Epidermal melanocyte (primary cell): ENCODE measurements around the gene MAPRE2.
"Not testable (repeated sequence)": the region's sequence is repeated elsewhere in the genome, so short reads cannot be mapped to it uniquely, and the experiment has no call there.

Experiments
- DNase-seq: peaks from one replicate; pipeline ENCODE4 v3.0.0; 2011; ENCODE audit warnings: low spot score; ENCODE audit not compliant: insufficient read length

The MAPRE2 gene

GRCh38 chr18:35150195-35150594 lies 109.0 kb downstream of the MAPRE2 start:
- not testable (repeated sequence) for DNase-seq

DNA sequence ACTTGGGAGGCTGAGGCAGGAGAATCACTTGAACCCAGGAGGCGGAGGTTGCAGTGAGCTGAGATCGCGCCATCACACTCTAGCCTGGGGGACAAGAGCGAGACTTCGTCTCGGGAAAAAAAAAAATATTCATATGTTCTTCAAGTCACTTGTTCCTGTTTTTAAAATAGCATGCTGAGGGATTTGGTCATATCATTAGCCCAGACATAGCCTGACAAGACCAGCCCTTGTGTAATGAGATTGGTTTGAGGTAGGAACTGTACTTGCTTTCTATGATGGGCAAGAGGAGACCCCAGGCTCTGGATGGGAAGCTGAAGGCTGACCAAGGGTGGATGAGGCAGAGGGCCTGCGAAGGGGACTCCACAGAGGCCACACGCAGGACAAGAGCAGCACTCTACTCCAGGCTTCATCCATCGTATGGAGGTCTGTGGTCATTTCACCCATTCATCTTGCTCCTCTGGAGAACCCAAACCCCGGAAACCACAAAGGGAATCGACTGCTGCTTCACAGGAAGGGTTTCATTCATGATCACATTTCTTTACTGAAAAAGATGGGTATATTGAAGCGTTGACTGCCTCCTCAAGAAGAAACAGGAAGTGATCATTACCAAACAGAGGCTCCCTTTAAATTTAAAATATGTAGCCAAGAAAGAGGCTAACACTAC lies 112.5 kb downstream of the MAPRE2 start:
- no peak for DNase-seq

DNA sequence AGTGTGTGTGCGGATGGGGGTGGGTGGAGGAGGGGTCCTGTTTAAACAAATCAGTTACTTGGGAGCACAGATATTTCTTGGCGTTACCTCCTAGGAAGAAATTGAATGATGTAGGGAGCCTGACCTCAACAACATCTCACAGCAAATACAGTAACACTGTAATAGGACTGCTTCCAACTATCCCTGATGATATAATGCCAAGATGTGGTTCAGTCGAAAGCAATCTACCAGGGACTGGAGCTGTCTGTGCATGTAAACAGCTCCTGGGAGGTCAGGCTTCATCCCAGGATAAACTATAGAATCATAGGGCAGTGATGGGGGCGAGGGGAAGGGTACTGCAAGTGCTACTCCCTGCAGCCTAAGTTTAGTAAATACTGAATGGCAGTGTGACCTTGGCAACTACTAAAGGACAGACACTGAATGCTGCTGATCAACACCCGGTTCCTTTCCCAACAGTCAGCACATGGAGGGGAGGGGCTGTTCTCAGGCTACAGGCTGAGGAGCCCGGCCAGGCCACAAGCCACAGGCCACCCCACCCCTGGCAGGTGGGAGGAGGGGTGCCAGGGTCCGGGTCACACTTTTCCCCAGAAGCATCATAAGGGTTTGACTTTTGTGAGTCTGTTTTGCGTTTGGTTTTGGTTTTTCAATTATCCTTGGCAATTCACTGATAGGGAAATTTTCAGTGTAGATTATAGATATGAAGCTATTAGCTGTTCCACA lies 114.3 kb downstream of the MAPRE2 start:
- no peak for DNase-seq

DNA sequence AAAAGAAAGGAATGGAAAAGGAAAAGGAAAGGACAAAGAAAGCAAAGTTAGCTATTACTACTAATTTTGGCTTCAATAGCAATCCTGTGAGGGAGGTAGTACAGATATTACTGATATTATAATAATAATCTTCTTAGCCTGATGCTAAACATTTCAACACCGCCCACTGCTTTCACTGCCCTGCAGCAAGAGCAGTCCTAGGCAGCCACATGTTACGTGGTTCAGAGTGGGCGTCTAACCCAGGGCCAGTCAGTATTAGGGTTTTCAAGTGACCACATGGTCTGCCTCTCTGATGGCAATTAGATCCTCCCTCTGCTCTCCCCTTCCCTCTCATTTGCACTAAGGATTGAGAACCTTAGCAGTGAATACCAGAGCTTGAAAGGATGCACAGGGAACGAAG lies 116.0 kb downstream of the MAPRE2 start:
- DNase-seq, result no peak

- DNase-seq, result no peak
These were observed 117.7 kb downstream of the MAPRE2 start for GRCh38 chr18:35158728-35159450.

GRCh38 chr18:35159782-35160181 lies 118.6 kb downstream of the MAPRE2 start:
- DNase-seq, result no peak

- no peak for DNase-seq
These were observed 120.3 kb downstream of the MAPRE2 start for GRCh38 chr18:35161485-35161884.

DNA sequence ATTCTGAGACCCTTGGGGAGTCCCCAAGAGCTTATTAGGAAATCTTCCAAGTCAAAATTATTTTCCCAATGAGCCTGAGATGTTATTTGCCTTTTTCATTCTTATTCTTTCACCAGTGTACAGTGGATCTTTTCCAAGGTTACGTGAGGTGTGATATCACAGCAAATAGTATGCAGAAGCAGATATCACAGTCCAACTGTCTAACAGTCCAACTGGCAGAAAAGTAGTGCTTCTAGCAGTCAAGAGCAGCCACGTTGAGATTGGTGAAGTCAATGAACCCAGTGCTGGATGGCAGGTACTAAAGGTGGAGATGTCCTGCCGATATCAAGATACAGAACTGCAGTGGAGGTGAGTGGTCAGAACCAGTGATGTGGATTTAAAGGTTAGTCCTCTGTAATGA lies 120.7 kb downstream of the MAPRE2 start:
- DNase-seq, result no peak

DNA sequence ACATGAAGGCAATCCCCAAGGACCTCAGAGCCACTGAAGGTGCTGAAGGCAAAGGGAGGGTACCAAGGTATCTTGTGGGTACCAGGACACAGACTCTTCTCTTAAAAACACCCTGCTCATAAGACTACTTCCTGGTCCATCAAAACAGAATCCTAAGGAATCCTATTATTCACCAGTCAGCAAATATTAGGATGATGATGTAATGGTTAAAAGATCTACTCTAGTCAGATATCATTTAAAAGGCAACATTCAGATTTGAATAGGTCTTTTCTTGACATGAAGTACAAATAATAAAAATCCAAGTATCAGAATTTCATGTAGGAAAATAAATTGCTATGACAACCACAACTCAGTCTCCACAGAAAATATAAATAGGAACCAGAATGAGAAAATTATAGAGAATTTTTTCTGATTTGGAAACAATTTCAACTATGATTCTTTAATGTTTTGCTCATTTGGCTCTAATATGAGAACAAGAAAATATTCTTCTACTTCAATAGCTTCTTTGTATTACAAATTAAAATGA lies 121.9 kb downstream of the MAPRE2 start:
- no peak for DNase-seq

GRCh38 chr18:35163721-35164120 lies 122.5 kb downstream of the MAPRE2 start:
- DNase-seq, result no peak

- DNase-seq, result no peak
These were observed 122.9 kb downstream of the MAPRE2 start for GRCh38 chr18:35164133-35164532.

DNA sequence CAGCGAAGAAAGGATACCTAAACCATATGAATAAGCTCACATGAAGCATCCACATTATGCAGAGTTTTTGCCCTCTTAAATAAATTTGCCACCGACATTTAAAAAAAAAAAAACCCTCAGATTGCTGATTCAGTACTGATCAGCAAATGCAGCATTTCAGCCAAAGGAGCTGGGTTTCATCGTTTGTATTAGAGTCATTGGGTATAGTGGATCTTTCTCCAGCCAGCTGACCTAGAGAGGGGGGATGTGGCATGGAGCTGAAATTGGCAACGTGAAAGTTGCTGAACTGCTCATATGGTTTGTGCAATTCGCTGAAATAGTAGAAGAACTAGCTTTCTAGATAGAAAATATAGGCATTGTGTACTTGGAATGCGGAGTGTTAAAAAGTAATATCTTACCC lies 126.1 kb downstream of the MAPRE2 start:
- no peak for DNase-seq

GRCh38 chr18:35167857-35168256 lies 126.6 kb downstream of the MAPRE2 start:
- no peak for DNase-seq

DNA sequence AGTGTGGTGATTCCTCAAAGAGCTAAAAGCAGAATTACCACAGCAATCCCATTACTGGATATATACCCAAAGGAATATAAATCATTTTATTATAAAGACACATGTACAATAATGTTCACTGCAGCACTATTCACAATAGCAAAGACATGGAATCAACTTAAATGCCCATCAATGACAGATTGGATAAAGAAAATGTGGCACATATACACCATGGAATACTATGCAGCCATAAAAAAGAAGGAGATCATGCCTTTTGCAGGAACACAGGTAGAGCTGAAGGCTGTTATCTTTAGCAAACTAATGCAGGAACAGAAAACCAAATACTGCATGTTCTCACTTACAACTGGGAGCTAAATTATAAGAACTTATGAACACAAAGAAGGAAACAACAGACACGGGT lies 129.1 kb downstream of the MAPRE2 start:
- DNase-seq, result not testable (repeated sequence)

DNA sequence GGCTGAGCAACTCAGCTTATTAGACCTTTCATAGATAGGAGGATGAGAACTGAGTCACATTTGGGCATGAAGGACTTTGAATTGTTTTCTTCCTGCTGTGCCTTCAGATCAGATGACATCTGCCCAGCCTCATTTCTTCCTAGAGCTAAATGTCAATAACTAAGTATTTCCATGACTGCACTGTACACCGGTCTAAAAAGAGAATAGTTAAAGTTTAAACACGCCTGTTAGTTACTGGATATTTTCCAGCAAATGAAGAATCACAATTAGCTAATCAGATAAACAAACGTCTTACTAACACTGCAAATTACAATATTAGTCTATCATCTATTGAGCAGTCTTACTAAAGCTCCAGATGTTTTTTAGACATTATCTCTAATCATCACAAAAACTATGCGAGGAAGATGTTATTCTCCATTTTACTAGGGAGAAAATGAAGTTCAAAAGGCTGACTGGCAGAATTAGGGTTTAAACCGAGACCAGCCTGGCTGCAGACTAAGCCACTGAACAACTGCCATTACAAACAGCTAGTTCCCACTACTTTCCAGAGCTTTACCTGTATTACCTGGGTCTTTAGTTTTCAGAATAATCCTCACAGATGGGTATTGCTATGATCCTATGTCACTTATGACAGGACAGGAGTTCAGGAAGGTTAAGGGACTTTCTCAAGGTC lies 130.2 kb downstream of the MAPRE2 start:
- DNase-seq, result no peak

DNA sequence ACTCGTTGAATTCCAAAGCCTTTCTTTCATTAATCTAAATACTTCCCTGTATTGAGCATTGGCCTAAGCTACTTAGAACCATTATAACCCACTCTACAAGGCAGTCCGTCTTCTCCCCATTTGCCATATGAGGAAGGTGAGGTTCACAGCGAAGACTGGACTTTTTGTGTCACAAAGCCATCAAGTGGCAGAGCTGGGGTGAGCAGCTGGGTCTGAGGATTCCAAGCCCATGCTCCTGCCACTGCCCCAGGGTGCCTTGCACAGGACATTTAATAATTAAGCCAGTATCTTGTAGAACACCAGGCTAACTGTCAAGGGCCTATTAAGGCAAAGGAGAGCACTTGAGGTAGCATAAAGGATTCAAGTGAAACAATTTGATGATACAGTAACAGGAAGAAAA lies 130.8 kb downstream of the MAPRE2 start:
- DNase-seq, result no peak

GRCh38 chr18:35172451-35173035 lies 131.3 kb downstream of the MAPRE2 start:
- DNase-seq, result no peak

DNA sequence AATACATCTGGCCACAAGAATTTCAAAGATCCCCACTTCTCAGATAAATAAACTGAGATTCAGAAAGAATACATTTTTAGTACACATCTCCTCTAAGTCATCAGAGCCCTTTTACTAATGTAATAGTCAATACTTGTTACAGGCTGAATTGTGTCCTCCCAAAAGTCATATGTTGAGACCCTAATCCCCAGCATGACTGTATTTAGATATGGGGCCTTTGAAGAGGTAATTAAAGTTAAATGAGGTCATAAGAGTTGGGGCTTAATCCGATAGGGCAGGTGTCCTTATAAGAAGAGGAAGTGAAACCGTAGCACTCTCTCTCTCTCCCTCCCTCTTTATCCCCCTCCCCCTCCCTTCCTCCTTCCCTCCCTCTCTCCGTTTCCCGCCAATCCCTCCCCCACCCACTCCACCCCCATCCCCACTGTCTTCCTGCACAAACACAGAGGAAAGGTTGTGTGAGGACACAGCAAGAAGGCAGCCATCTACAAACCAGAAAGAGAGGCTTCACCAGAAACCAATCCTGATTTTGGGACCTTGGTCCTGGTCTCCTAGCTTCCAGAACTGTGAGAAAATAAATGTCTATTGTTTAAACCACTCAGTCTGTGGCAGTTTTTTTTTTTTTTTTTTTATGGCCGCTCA lies 133.0 kb downstream of the MAPRE2 start:
- DNase-seq, result no peak

GRCh38 chr18:35174745-35175144 lies 133.5 kb downstream of the MAPRE2 start:
- no peak for DNase-seq

- no peak for DNase-seq
These were observed 135.7 kb downstream of the MAPRE2 start for GRCh38 chr18:35176925-35177324.

- DNase-seq, result no peak
These were observed 137.0 kb downstream of the MAPRE2 start for GRCh38 chr18:35178260-35178659.
